A549 (cell line): ENCODE data around the gene CCP110. TPM values are rescaled to one million over a fixed set of nuclear protein-coding genes. Genes with fewer than 3 reads are reported as not detected.

Experiments used
- ATAC-seq, 2 experiments: fragments of 200-7000 bp in 1 of 2; fragments of >200 bp in 1 of 2; cut with Nextera tagmentation in 1 of 2; cut with Tn5 transposase in 1 of 2; 3 replicates each; pipeline versions ENCODE4 v1.8.0 to v1.9.1; 2018 to 2020; ENCODE audit warnings: mild to moderate bottlenecking in 1 of 2, moderate library complexity in 1 of 2
- CTCF ChIA-PET: fragments of 300-600 bp; sonication (Branson Sonifier 250); formaldehyde crosslinking; extraction: SDS; loops from one replicate; lab custom pipeline; 2021; ENCODE audit warnings: antibody characterized with exemption, inconsistent platforms; lab: Yijun Ruan, JAX
- POLR2A ChIA-PET: fragments of 350-600 bp; formaldehyde crosslinking; extraction: SDS; loops from one replicate; lab custom pipeline; 2021; ENCODE audit warnings: antibody characterized with exemption, inconsistent platforms; lab: Yijun Ruan, JAX
- DNase-seq, 2 experiments: peaks; one replicate each; pipeline versions ENCODE4 v3.0.0 to v3.0.0-alpha.2; 2011 to 2016; ENCODE audit warnings: low read depth in 1 of 2, low spot score in 1 of 2
- FAIRE-seq: peaks from 2 replicates; lab custom pipeline; 2011; peaks lifted over from hg19 to GRCh38; lab: Jason Lieb, UNC
- H3K27ac ChIP-seq, 2 experiments: fragments of >200 bp; sonication (Bioruptor Twin); formaldehyde crosslinking; 3 replicates each; pipeline ENCODE4 v1.5.1; 2016 to 2017
- H3K4me1 ChIP-seq: fragments of >200 bp; sonication (Bioruptor Twin); formaldehyde crosslinking; 3 replicates; pipeline ENCODE4 v1.6.1; 2016
- H3K4me2 ChIP-seq: fragments of >200 bp; sonication (Bioruptor Twin); formaldehyde crosslinking; 3 replicates; pipeline ENCODE4 v1.6.1; 2016
- H3K4me3 ChIP-seq: fragments of >200 bp; sonication (Bioruptor Twin); formaldehyde crosslinking; 3 replicates; pipeline ENCODE4 v1.5.1; 2016
- H3K9me3 ChIP-seq: fragments of >200 bp; sonication (Bioruptor Twin); formaldehyde crosslinking; 3 replicates; pipeline ENCODE4 v1.6.1; 2016
- BHLHE40 ChIP-seq: IDR thresholded peaks from 2 replicates; pipeline ENCODE4 v1.6.1; 2012; ENCODE audit warnings: low read depth, low read length, inconsistent platforms
- FOSB ChIP-seq: fragments of 250-450 bp; sonication (Bioruptor Pico); IDR thresholded peaks from 2 replicates; pipeline ENCODE4 v1.5.0; 2020; ENCODE audit warnings: mild to moderate bottlenecking, moderate library complexity
- FOSL2 ChIP-seq, 2 experiments: fragments of 450-650 bp in 1 of 2; fragments of >200 bp in 1 of 2; sonication (Bioruptor Twin) in 1 of 2; formaldehyde crosslinking; IDR thresholded peaks; 2 replicates each; pipeline versions ENCODE4 v1.5.0 to v1.6.1; 2016 to 2020; ENCODE audit warnings: mild to moderate bottlenecking in 1 of 2, moderate library complexity in 1 of 2
- FOXS1 ChIP-seq: fragments of 250-450 bp; sonication (Bioruptor Pico); IDR thresholded peaks from 2 replicates; pipeline ENCODE4 v1.5.0; 2020; ENCODE audit warnings: mild to moderate bottlenecking, moderate library complexity
- HOXB5 ChIP-seq: fragments of 250-450 bp; sonication (Bioruptor Pico); IDR thresholded peaks from 2 replicates; pipeline ENCODE4 v1.5.0; 2020; ENCODE audit warnings: mild to moderate bottlenecking, moderate library complexity
- JUN ChIP-seq, 2 experiments: fragments of >200 bp; sonication (Bioruptor Twin); formaldehyde crosslinking; IDR thresholded peaks; 2 replicates in 1 of 2; 3 replicates in 1 of 2; pipeline ENCODE4 v1.6.1; 2016 to 2017
- JUNB ChIP-seq: fragments of >200 bp; sonication (Bioruptor Twin); formaldehyde crosslinking; IDR thresholded peaks from 2 replicates; pipeline ENCODE4 v1.6.1; 2016
- MAFK ChIP-seq: fragments of 450-650 bp; IDR thresholded peaks from 2 replicates; pipeline ENCODE4 v1.6.1; 2014; ENCODE audit not compliant: partially characterized antibody
- MAZ ChIP-seq: fragments of 150-350 bp; IDR thresholded peaks from 2 replicates; pipeline ENCODE4 v1.6.1; 2014; ENCODE audit warnings: antibody characterized with exemption, low read depth, low read length, borderline replicate concordance
- NPAS2 ChIP-seq: fragments of 250-450 bp; sonication (Bioruptor Pico); IDR thresholded peaks from 2 replicates; pipeline ENCODE4 v1.8.0; 2022; ENCODE audit warnings: mild to moderate bottlenecking, moderate library complexity, borderline replicate concordance
- POLR2A ChIP-seq: IDR thresholded peaks from 2 replicates; pipeline ENCODE4 v1.6.1; 2012; ENCODE audit warnings: mild to moderate bottlenecking, low read length
- POLR2AphosphoS2 ChIP-seq: conservative IDR thresholded peaks from 2 replicates; pipeline ENCODE4 v1.6.1; 2012; ENCODE audit warnings: low read length, improper control_type of control experiment, inconsistent platforms
- RAD21 ChIP-seq, 2 experiments: fragments of >200 bp in 1 of 2; sonication (Bioruptor Twin) in 1 of 2; formaldehyde crosslinking in 1 of 2; IDR thresholded peaks in 1 of 2; conservative IDR thresholded peaks in 1 of 2; 2 replicates in 1 of 2; 3 replicates in 1 of 2; pipeline ENCODE4 v1.6.1; 2012 to 2018; ENCODE audit warnings: inconsistent platforms in 1 of 2
- RNF2 ChIP-seq: fragments of 200-600 bp; sonication (generic); IDR thresholded peaks from 2 replicates; pipeline ENCODE4 v1.6.1; 2016; ENCODE audit warnings: low read depth, mild to moderate bottlenecking, antibody characterized with exemption, moderate library complexity, borderline replicate concordance
- SMC3 ChIP-seq: fragments of >200 bp; sonication (Bioruptor Twin); formaldehyde crosslinking; IDR thresholded peaks from 3 replicates; pipeline ENCODE4 v1.6.1; 2018; ENCODE audit warnings: inconsistent platforms
- SREBF2 ChIP-seq: fragments of 450-650 bp; IDR thresholded peaks from 2 replicates; pipeline ENCODE4 v1.6.1; 2014; ENCODE audit warnings: mild to moderate bottlenecking, moderate library complexity
- ZNF302 ChIP-seq: fragments of 250-450 bp; sonication (Bioruptor Pico); IDR thresholded peaks from 2 replicates; pipeline ENCODE4 v1.9.0; 2021; ENCODE audit warnings: inconsistent platforms, mild to moderate bottlenecking, moderate library complexity
- whole genome bisulfite sequencing: methylation state at CpG from one replicate; pipeline ENCODE4 v1.1.6; 2017; ENCODE audit errors: missing lambda C conversion rate; 5-methylcytosine and 5-hydroxymethylcytosine counted together
- polyA plus RNA-seq, 4 experiments: library from polyadenylated mRNA; depleted of rRNA in 3 of 4; stranded (reverse); fragments of >200 nt; fragmentation: RNase III in 1 of 4; extraction: RNeasy Plus Mini Kit Qiagen cat#74134 plus additional on column Dnase treatment in 1 of 4; gene quantifications; 2 replicates in 3 of 4; 3 replicates in 1 of 4; pipeline ENCODE4 v1.2.3, GENCODE V29; 2011 to 2017
- TF ChIP-seq, protein P1 (sequence below): fragments of >200 bp; sonication (Bioruptor Twin); formaldehyde crosslinking; IDR thresholded peaks from 3 replicates; pipeline ENCODE4 v1.5.1; 2016
- TF ChIP-seq, protein P2 (sequence below): fragments of 200-600 bp; sonication (generic); IDR thresholded peaks from 2 replicates; pipeline ENCODE4 v1.6.1; 2016; ENCODE audit warnings: antibody characterized with exemption, mild to moderate bottlenecking, moderate library complexity
- TF ChIP-seq, protein P3 (sequence below): fragments of 250-450 bp; sonication (Bioruptor Pico); IDR thresholded peaks from 2 replicates; pipeline ENCODE4 v1.5.0; 2021; ENCODE audit warnings: mild to moderate bottlenecking, moderate library complexity, borderline replicate concordance
- TF ChIP-seq, protein P4 (sequence below): fragments of >200 bp; sonication (Bioruptor Twin); formaldehyde crosslinking; IDR thresholded peaks from 2 replicates; pipeline ENCODE4 v1.6.1; 2016
- TF ChIP-seq, protein P5 (sequence below): IDR thresholded peaks from 2 replicates; pipeline ENCODE4 v1.6.1; 2012
- TF ChIP-seq, protein P6 (sequence below): IDR thresholded peaks from 2 replicates; pipeline ENCODE4 v1.6.1; 2012

Gene CCP110
- polyA plus RNA-seq, 2 of the 4 experiments (the other 2 are of a cell fraction), result 11.3 to 15.3 TPM

DNA sequence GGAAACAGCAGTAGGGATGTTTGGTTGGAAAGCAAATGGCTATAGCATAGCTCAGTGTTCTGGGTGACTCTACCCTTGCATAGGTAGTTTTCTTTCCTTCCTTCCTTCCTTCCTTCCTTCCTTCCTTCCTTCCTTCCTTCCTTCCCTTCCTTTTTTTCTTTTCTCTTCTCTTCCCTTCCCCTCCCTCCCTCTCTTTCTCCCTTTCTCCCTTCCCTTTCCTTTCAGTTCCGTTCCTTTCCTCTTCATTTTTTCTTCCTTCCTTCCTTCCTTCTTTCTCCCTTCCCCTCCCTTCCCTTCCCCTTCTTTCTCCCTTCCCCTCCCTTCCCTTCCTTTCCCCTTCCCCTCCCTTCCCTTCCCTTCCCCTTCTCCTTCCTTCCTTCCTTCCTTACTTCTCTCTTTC, 33.1 kb upstream of the CCP110 start:
- TF ChIP-seq, protein P1, sequence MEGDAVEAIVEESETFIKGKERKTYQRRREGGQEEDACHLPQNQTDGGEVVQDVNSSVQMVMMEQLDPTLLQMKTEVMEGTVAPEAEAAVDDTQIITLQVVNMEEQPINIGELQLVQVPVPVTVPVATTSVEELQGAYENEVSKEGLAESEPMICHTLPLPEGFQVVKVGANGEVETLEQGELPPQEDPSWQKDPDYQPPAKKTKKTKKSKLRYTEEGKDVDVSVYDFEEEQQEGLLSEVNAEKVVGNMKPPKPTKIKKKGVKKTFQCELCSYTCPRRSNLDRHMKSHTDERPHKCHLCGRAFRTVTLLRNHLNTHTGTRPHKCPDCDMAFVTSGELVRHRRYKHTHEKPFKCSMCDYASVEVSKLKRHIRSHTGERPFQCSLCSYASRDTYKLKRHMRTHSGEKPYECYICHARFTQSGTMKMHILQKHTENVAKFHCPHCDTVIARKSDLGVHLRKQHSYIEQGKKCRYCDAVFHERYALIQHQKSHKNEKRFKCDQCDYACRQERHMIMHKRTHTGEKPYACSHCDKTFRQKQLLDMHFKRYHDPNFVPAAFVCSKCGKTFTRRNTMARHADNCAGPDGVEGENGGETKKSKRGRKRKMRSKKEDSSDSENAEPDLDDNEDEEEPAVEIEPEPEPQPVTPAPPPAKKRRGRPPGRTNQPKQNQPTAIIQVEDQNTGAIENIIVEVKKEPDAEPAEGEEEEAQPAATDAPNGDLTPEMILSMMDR, result no peak
- no peak for TF ChIP-seq JUN (IDR thresholded peaks at IDR 0.05)
- TF ChIP-seq, protein P2, sequence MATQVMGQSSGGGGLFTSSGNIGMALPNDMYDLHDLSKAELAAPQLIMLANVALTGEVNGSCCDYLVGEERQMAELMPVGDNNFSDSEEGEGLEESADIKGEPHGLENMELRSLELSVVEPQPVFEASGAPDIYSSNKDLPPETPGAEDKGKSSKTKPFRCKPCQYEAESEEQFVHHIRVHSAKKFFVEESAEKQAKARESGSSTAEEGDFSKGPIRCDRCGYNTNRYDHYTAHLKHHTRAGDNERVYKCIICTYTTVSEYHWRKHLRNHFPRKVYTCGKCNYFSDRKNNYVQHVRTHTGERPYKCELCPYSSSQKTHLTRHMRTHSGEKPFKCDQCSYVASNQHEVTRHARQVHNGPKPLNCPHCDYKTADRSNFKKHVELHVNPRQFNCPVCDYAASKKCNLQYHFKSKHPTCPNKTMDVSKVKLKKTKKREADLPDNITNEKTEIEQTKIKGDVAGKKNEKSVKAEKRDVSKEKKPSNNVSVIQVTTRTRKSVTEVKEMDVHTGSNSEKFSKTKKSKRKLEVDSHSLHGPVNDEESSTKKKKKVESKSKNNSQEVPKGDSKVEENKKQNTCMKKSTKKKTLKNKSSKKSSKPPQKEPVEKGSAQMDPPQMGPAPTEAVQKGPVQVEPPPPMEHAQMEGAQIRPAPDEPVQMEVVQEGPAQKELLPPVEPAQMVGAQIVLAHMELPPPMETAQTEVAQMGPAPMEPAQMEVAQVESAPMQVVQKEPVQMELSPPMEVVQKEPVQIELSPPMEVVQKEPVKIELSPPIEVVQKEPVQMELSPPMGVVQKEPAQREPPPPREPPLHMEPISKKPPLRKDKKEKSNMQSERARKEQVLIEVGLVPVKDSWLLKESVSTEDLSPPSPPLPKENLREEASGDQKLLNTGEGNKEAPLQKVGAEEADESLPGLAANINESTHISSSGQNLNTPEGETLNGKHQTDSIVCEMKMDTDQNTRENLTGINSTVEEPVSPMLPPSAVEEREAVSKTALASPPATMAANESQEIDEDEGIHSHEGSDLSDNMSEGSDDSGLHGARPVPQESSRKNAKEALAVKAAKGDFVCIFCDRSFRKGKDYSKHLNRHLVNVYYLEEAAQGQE, result no peak
- TF ChIP-seq, all 56 proteins: peak for 0
- ChIA-PET POLR2A (no interaction called here), CTCF (interaction anchor here (1.1 to 5.9 kb wide), 2 partner anchors 11 to 101 kb away, joined by 3 to 46 read pairs; no protein-coding TSS in a partner anchor)
- ATAC-seq (no peak), DNase-seq (no peak), FAIRE-seq (no peak)
- Histone ChIP-seq H3K27ac (no peak overlapping the region), H3K9me3 (no peaks in the 10 kb centered on the region), H3K4me3 (no peak overlapping the region), H3K4me2 (no peak overlapping the region), H3K4me1 (0 out of 3 replicates have a peak, but pooled peaks cover 3% of the 10 kb centered on the region)
- WGBS, result 67% methylated on average over 1 of the region's 1 CpG

DNA sequence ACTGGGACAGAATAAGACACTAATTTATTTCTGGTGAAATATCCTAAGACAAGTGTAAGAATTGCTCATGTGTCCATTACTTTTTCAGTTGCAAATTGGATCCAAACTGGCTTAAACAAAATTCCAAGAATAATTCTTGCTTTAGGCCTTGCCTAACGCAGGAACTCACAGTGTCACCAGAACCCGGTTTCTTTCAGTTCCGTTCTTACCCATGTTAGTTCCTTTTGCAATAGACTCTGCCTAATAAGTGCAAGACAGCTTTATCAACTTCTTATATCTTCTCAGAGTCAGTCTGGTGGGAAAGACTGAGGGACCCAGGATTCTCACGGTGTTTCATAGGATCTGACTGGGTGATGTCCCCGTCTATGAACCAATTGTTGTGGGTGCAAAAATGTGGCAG, 26.6 kb upstream of the CCP110 start:
- Histone ChIP-seq H3K4me3 (no peak overlapping the region), H3K4me2 (no peak overlapping the region), H3K9me3 (no peaks in the 10 kb centered on the region), H3K27ac (no peak overlapping the region), H3K4me1 (no peaks in the 10 kb centered on the region)
- ChIA-PET CTCF (interaction anchor here (1.0 kb wide), 1 partner anchor 108 kb away, joined by 4 read pairs; no protein-coding TSS in a partner anchor), POLR2A (no interaction called here)
- FAIRE-seq (no peak), ATAC-seq (no peak), DNase-seq (no peak)
- 72% methylated on average over 5 of the region's 5 CpGs for WGBS
- TF ChIP-seq HOXB5 (CRISPR knock-in tag) (no peak), FOSB (no peak)

DNA sequence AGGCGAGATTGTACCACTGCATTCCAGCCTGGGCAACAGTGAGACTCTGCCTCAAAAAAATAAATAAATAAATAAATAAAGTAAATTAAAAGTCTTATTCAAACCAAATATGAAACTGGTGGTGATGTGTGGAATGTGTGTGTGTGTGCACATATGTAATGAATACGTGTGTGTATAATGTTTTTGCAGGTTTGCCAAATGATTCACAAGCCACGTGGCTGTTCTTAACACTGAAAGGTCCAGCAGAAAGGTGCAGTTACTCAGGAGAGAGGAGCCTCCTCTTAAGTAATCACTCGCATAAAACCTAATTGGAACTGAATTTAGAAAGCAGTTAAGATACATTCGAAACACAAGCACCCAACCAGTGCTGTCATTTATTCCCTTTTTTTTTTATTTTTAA, 24.7 kb upstream of the CCP110 start:
- Histone ChIP-seq H3K27ac (no peak overlapping the region), H3K4me2 (no peak overlapping the region), H3K4me1 (no peaks in the 10 kb centered on the region), H3K4me3 (no peak overlapping the region), H3K9me3 (no peaks in the 10 kb centered on the region)
- 85% methylated on average over 5 of the region's 5 CpGs for WGBS
- ATAC-seq, result no peak
- CTCF ChIA-PET, result interaction anchor here (6.1 kb wide), 1 partner anchor 109 kb away, joined by 69 read pairs; no protein-coding TSS in a partner anchor
- no peak for TF ChIP-seq SREBF2
- TF ChIP-seq FOXS1 (CRISPR knock-in tag), result no peak
- TF ChIP-seq RAD21 (conservative IDR thresholded peaks at IDR 0.05 in 1 of 2, IDR thresholded peaks at IDR 0.05 in 1 of 2), result no peak
- no peak for TF ChIP-seq FOSL2 (IDR thresholded peaks at IDR 0.05)
- TF ChIP-seq FOSL2 (CRISPR knock-in tag; IDR thresholded peaks at IDR 0.05), result no peak
- TF ChIP-seq SMC3, result no peak
- no peak for TF ChIP-seq POLR2AphosphoS2
- no peak for TF ChIP-seq MAZ
- TF ChIP-seq, protein P3, sequence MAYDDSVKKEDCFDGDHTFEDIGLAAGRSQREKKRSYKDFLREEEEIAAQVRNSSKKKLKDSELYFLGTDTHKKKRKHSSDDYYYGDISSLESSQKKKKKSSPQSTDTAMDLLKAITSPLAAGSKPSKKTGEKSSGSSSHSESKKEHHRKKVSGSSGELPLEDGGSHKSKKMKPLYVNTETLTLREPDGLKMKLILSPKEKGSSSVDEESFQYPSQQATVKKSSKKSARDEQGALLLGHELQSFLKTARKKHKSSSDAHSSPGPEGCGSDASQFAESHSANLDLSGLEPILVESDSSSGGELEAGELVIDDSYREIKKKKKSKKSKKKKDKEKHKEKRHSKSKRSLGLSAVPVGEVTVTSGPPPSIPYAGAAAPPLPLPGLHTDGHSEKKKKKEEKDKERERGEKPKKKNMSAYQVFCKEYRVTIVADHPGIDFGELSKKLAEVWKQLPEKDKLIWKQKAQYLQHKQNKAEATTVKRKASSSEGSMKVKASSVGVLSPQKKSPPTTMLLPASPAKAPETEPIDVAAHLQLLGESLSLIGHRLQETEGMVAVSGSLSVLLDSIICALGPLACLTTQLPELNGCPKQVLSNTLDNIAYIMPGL (CRISPR knock-in tag), result no peak
- no peak for TF ChIP-seq FOSB
- TF ChIP-seq MAFK, result no peak
- TF ChIP-seq NPAS2 (CRISPR knock-in tag), result no peak
- no peak for TF ChIP-seq ZNF302 (CRISPR knock-in tag)
- no peak for TF ChIP-seq BHLHE40
- no peak for TF ChIP-seq JUN (IDR thresholded peaks at IDR 0.05)
- TF ChIP-seq, protein P4, sequence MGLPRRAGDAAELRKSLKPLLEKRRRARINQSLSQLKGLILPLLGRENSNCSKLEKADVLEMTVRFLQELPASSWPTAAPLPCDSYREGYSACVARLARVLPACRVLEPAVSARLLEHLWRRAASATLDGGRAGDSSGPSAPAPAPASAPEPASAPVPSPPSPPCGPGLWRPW, result no peak
- TF ChIP-seq, protein P5, sequence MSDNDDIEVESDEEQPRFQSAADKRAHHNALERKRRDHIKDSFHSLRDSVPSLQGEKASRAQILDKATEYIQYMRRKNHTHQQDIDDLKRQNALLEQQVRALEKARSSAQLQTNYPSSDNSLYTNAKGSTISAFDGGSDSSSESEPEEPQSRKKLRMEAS, result no peak
- TF ChIP-seq POLR2A, result no peak
- no peak for TF ChIP-seq RNF2
- TF ChIP-seq JUNB, result no peak
- TF ChIP-seq, protein P6, sequence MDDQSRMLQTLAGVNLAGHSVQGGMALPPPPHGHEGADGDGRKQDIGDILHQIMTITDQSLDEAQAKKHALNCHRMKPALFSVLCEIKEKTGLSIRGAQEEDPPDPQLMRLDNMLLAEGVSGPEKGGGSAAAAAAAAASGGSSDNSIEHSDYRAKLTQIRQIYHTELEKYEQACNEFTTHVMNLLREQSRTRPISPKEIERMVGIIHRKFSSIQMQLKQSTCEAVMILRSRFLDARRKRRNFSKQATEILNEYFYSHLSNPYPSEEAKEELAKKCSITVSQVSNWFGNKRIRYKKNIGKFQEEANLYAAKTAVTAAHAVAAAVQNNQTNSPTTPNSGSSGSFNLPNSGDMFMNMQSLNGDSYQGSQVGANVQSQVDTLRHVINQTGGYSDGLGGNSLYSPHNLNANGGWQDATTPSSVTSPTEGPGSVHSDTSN, result no peak
- no peak for FAIRE-seq
- POLR2A ChIA-PET, result no interaction called here
- no peak for DNase-seq
